GM19240 (cell line): ENCODE measurements around the gene ALG10B.
"Not testable (repeated sequence)": the region's sequence is repeated elsewhere in the genome, so short reads cannot be mapped to it uniquely, and the experiment has no call there.

Source experiments
- DNase-seq: peaks from one replicate; pipeline ENCODE4 v3.0.0; 2011; ENCODE audit warnings: low spot score; ENCODE audit not compliant: insufficient read length

ALG10B gene, protein sequence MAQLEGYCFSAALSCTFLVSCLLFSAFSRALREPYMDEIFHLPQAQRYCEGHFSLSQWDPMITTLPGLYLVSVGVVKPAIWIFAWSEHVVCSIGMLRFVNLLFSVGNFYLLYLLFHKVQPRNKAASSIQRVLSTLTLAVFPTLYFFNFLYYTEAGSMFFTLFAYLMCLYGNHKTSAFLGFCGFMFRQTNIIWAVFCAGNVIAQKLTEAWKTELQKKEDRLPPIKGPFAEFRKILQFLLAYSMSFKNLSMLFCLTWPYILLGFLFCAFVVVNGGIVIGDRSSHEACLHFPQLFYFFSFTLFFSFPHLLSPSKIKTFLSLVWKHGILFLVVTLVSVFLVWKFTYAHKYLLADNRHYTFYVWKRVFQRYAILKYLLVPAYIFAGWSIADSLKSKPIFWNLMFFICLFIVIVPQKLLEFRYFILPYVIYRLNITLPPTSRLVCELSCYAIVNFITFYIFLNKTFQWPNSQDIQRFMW

DNA sequence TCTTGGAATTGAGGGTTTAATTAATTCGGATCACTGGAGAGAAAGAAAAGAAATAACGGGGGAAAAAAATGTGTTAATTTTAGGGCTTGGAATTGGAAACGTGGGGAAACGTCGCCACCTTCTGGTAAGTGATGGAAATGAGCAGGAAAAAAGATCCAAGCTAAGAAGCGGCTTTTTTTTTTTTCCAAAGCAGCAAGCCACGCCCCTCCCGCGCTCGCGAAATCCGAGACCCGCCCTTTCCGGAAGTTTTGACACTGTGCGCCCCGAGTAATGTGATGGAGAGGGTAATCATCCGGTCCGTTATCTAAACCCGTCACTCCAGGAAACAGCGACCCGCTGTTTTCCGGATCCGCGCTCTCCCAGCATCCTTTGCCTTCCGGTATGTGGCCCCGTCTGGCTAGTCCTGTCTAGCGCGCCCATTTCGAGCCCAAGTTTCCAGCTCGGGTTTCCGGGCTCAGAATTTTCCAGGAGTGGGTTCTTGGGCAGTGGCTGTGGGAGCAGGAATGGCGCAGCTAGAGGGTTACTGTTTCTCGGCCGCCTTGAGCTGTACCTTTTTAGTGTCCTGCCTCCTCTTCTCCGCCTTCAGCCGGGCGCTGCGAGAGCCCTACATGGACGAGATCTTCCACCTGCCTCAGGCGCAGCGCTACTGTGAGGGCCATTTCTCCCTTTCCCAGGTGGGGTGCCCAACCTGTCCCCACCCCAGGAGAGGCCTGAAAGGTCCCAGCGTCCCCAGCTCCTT lies at the start of gene ALG10B:
TSS of gene ALG10B (plus strand) at position 384 of the 739 bp plus-strand sequence. CDS start at position 504, 120 bp downstream.
- DNase-seq, result peak; percentile 45

GRCh38 chr12:38268612-38269011 lies 48.0 kb upstream of the ALG10B start:
- DNase-seq, result no peak

- DNase-seq, result no peak
These were observed 46.7 kb upstream of the ALG10B start for GRCh38 chr12:38269897-38270296.

DNA sequence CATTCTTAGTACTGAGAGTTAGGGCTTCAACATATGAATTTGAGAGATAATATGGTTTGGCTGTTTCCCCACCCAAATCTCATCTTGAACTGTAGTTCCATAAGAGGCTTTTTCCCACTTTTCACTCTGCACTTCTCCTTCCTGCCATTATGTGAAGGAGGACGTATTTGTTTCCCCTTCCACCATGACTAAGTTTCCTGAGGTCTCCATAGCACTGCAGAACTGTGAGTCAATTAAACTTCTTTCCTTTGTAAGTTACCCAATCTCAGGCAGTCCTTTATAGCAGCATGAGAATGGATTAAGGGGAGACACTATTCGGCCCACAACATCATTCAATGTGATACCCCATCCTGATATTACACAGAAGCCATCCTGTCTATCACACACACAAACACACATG lies 36.8 kb upstream of the ALG10B start:
- no peak for DNase-seq

DNA sequence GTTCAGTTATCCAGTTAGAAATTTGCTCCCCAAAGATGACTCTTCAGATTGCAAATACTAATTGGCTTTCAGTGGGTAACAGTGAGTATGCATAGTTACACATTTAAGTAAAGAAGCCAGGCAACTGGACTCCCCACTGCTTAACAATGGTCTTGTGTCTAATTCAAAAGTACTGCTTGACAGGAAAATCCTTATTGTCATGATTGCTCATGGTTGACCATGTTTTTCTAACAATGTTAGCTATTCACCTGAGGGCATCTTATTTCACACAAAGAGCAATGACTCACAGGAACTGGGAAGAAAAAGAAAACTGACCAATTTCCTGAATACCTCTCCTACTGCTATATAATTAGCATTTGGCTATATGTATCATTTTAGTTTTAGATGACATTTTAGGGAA lies 33.7 kb upstream of the ALG10B start:
- DNase-seq, result no peak

DNA sequence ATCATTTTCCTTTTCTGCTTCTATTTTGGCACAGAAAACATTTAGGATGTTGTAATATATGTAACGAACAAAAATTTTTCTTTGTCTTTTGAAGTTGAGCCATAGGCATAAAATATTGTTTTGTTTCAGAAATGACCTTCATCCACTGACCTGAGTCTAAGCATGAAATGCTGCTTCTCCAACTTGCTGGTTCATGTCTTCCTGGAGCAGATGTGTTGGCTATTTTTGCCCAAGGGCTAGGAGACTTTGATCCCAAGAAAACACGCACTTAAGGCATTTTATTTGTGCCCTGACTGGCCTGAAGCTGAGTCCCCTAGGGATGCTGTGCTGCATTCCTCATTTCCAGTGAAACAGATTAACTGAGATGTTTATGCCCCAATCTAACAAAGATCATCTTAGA lies 27.2 kb upstream of the ALG10B start:
- no peak for DNase-seq

DNA sequence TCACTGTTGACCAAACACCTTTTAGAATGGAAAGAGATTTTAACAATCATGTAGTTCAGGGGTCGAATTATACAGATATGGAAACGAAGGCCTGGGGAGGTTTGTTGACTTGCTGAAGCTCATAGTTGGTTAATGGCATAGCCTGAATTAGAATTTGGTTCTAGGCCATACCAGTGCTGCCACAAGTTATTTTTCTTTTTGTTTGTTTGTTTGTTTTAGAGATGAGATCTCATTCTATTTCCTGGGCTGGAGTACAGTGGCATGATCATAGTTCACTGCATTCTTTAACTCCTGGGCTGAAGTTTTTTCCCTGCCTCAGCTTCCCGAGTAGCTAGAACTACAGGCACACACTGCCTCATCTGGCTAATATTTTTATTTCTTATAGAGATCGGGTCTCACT lies 25.4 kb upstream of the ALG10B start:
- DNase-seq, result no peak

DNA sequence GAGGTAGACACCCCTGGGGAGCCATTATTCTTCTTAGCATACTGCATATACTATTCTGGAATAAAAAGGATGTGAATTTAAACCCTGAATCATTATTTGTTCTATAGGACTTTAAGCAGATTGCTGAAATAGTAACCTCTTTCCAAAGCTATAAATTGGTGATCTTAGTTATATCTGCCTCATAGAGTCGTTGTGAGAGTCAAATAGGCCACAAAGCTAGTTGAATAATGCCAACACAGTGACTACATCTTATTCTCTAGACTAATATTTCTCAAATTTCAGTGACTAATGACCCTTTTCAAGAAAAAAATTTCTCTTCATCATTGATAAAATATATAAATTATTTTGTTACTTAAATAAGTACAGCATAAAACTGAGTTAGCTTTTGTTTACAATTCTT lies 13.6 kb upstream of the ALG10B start:
- DNase-seq, result not testable (repeated sequence)

- not testable (repeated sequence) for DNase-seq
These were observed 5.4 kb downstream of the ALG10B start for GRCh38 chr12:38321966-38322365.

DNA sequence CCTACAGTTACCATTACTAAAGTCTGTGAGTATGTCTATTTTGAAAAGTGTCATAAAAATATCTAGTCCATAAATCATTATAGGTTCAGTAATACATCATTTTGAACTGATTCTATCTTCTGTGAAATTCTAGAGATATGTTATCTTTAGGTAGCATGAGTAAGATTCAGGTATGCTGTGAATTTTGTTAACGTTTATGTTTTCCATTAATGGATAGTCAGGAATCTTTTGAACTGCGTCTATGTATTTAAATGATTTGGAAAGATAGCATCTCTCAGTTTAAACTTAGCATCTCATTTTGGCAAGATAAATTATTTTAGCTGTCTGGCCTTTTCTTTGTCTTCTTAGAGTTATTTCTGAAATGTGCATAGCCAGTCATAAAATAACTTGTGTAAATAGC lies 8.3 kb downstream of the ALG10B start:
- no peak for DNase-seq

- DNase-seq, result no peak
These were observed 10.8 kb downstream of the ALG10B start for GRCh38 chr12:38327356-38327755.

- DNase-seq, result no peak
These were observed 11.8 kb downstream of the ALG10B start for GRCh38 chr12:38328306-38328895.

DNA sequence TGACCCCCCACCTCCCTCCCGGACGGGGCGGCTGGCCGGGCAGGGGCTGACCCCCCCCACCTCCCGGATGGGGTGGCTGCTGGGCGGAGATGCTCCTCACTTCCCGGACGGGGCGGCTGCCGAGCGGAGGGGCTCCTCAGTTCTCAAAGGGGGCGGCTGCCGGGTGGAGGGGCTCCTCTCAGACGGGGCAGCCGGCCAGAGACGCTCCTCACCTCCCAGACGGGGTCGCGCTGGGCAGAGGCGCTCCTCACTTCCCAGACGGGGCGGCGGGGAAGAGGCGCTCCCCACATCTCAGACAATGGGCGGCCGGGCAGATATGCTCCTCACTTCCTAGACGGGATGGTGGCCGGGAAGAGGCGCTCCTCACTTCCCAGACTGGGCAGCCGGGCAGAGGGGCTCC lies 13.8 kb downstream of the ALG10B start:
- not testable (repeated sequence) for DNase-seq

DNA sequence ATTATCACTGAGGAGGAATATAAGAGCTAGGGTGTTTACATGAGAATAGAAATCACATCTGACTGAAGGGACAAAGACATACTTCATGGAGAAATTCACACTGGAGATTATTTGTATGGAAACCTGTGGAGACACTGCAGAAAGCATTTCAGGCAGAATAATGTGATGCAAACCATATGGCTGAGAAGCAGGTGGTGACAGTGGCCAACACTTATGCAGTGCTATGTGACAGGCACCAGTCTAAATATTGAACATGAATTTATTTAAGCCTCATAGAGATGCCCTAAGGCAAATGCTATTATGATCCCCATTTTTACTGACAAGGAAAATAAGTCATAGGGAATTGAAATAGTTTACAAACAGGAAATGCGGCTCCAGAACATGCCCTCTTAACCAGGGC lies 16.2 kb downstream of the ALG10B start:
- no peak for DNase-seq

DNA sequence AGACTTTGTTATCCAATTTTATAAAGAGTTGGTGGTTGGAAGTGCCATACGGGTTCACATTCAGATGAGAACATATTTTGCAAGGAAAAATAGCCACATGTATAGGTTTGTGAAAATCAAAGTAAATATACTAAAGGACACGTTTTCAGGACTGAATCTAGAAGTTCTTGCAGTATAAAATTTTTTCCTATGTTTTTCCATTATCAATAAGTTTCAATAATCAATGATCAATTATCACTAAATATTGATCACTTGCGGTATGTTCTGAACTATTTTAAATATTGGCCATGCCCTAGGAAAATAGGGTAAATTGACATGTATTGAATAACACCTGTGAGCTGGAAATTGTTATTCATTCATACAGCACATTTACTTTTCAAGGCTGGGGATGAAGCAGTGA lies 25.9 kb downstream of the ALG10B start:
- DNase-seq, result no peak

DNA sequence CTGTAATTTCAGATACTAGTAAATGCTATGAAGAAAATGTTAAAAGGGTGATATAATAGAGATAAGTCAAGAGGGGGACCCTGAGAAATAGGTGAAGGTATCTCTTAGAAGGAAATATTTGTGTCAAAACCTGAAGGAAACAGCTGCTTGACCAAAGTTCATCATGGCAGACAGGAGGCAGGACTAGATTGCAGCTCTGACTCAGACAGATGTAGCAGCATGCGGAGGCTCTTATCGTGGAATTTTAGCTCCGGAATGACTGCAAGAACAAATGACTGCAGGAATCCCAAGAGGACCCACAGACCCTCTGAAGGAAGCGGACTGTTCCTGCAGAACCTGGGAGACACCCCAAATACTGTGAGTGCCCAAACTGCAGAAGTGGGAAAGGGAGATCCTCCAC lies 26.7 kb downstream of the ALG10B start:
- DNase-seq, result not testable (repeated sequence)

DNA sequence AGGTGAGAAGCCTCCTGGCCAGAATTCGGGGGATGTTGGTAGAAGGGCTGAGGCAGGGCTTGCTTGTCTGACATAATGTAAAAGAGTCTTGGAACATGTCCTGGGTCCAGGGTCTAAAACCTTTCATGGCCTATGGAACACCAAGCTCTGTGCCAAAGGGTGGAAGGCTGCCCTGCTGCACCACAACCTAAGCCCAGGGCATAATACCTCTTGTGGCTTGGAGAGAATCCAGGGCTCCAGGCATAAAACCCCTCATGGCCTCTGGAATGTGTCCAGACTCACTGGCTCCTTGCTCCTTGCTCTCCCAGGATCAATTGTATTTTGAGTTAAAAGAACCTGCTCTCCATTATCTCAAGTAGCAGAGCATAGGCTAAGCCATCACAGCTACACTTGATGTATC lies 27.3 kb downstream of the ALG10B start:
- DNase-seq, result not testable (repeated sequence)

DNA sequence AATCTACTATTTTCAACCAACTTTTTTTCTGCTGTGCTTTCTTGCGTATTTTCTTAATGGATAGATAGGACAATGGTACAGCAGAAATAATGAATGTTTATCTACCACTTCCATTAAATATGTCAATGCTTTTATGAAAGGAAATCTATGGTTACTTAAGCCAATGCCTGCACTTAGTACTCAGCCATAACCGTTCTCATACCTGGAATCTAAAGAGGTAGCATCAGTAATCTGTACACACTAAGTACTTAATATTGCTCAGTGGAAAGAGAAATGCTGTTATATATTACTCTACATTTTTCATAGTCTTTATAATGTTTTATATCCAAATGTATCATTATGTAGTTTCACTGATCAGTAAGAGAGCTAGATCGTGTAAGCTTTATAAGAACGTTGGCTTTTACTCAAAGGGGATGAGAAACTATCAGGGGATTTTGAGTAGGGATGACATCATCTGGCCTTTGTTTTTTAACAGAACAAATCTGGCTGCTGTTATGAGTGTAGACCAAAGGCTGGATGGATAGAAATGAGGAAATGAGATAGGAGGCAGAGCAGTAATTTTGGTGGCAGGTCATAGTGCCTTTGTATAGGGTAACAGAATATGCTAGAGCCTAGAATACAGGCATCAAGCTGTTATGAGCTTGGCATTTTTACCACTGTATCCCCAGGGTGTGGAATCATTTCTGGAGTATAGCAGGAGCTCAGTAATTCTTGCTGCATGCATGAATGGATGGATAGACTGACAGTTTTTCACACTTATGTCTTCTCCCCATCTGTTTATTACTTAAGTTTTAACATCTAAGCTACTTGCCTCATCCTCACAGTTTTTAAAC lies 34.0 kb downstream of the ALG10B start:
- DNase-seq, result no peak

- DNase-seq, result not testable (repeated sequence)
These were observed 34.6 kb downstream of the ALG10B start for GRCh38 chr12:38351175-38351508.

- DNase-seq, result no peak
These were observed 50.9 kb downstream of the ALG10B start for GRCh38 chr12:38367506-38367905.

DNA sequence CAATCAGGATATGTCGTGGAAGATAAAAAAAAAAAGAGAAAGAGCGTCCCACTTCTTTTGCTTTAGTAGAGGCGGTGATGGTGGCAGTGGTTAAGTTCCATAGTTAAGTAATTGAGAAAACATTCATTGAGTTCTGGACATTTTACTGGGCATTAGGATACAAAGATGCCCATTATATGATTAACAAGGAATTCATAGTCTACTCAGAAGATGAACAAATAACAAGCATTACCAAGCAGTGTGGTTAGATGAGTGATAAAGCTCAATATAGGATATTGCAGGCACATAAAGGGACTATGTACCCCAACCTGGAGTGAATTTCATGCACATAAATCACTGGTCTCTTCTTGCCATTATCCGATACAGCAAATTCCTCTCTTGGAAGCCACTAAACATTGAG lies 53.7 kb downstream of the ALG10B start:
- DNase-seq, result no peak
